ENCODE data around the gene CRELD1.

The CRELD1 gene

GRCh38 chr3:9957214-9957613 lies 23.6 kb downstream of the CRELD1 start:
- H3K4me3 ChIP-seq (replicated peaks; ENCODE audit: low read depth, low read length) = no peak overlapping the region
- DNase-seq (ENCODE audit: low read depth) = no peak
- no peak for TF ChIP-seq CTCF (IDR thresholded peaks at IDR 0.05; ENCODE audit: low read length, missing control alignments)

- no peak overlapping the region for H3K4me3 ChIP-seq (replicated peaks; ENCODE audit: low read depth, low read length)
- no peak for DNase-seq (ENCODE audit: low read depth)
- TF ChIP-seq CTCF (IDR thresholded peaks at IDR 0.05; ENCODE audit: low read length, missing control alignments) = no peak
Measured at GRCh38 chr3:9965200-9965875, 31.7 kb downstream of the CRELD1 start.

- no peak for DNase-seq (ENCODE audit: low read depth)
- H3K4me3 ChIP-seq (replicated peaks; ENCODE audit: low read depth, low read length) = no peak overlapping the region
- TF ChIP-seq CTCF (IDR thresholded peaks at IDR 0.05; ENCODE audit: low read length, missing control alignments) = no peak
Measured at GRCh38 chr3:9966841-9967240, 33.2 kb downstream of the CRELD1 start.

DNA sequence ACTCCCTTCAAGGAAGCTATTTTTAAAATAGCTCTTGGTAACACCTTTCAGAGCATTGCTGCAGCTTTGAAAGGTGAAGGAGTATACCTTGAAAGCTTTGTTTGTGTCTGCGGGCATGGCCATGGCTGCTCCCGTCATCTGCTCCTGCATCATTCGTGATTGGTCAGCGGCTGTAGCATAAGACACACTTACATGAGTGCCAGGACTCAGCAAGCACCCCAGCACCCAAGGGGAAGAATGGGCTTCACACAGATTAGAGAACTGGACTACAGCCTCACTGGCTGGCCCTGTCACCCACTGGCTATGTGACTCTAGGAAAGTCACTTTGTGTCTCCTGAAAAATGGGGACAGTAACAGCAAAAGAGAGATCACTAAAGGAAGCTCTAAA lies 36.0 kb downstream of the CRELD1 start:
- no peak overlapping the region for H3K4me3 ChIP-seq (replicated peaks; ENCODE audit: low read depth, low read length)
- DNase-seq (ENCODE audit: low read depth) = no peak
- no peak for TF ChIP-seq CTCF (IDR thresholded peaks at IDR 0.05; ENCODE audit: low read length, missing control alignments)

GRCh38 chr3:9970020-9970652 lies 36.5 kb downstream of the CRELD1 start:
- H3K4me3 ChIP-seq (replicated peaks; ENCODE audit: low read depth, low read length) = no peak overlapping the region
- TF ChIP-seq CTCF (IDR thresholded peaks at IDR 0.05; ENCODE audit: low read length, missing control alignments) = no peak
- peak; percentile 61 for DNase-seq (ENCODE audit: low read depth)

- H3K4me3 ChIP-seq (replicated peaks; ENCODE audit: low read depth, low read length) = no peak overlapping the region
- peak; percentile 98 for DNase-seq (ENCODE audit: low read depth)
- TF ChIP-seq CTCF (IDR thresholded peaks at IDR 0.05; ENCODE audit: low read length, missing control alignments) = no peak
Measured at GRCh38 chr3:9976721-9977709, 43.4 kb downstream of the CRELD1 start.

All from fibroblast of pulmonary artery (primary cell).